Smooth muscle cell (in vitro differentiated cells): Measurements from ENCODE around the gene AGBL1. TPM values are rescaled to one million over a fixed set of nuclear protein-coding genes. Genes with fewer than 3 reads are reported as not detected.

Experiments
- DNase-seq: peaks from one replicate; lab custom pipeline; 2025; ENCODE audit not compliant: unreplicated experiment; lab: John Stamatoyannopoulos, UW
- H2AFZ ChIP-seq: fragments of 200-600 bp; sonication (generic); 2 replicates; pipeline ENCODE4 v1.6.0; 2016; ENCODE audit warnings: antibody characterized with exemption, low read depth, mild to moderate bottlenecking
- H3F3A ChIP-seq: fragments of 200-600 bp; sonication (generic); 2 replicates; pipeline ENCODE4 v1.6.0; 2017; ENCODE audit warnings: antibody characterized with exemption, low read depth
- H3K27ac ChIP-seq: fragments of 200-600 bp; sonication (generic); 2 replicates; pipeline ENCODE4 v1.5.1; 2016; ENCODE audit warnings: low read depth, mild to moderate bottlenecking
- H3K27me3 ChIP-seq: fragments of 200-600 bp; sonication (generic); 2 replicates; pipeline ENCODE4 v1.6.1; 2016; ENCODE audit warnings: low read depth, mild to moderate bottlenecking
- H3K36me3 ChIP-seq: fragments of 200-600 bp; sonication (generic); 2 replicates; pipeline ENCODE4 v1.5.1; 2016; ENCODE audit warnings: low read depth
- H3K4me1 ChIP-seq: fragments of 200-600 bp; sonication (generic); 2 replicates; pipeline ENCODE4 v1.5.1; 2016; ENCODE audit warnings: low read depth
- H3K4me2 ChIP-seq: fragments of 200-600 bp; sonication (generic); 2 replicates; pipeline ENCODE4 v1.6.0; 2016; ENCODE audit warnings: mild to moderate bottlenecking
- H3K4me3 ChIP-seq: fragments of 200-600 bp; sonication (generic); 2 replicates; pipeline ENCODE4 v1.5.1; 2016; ENCODE audit warnings: mild to moderate bottlenecking
- H3K79me2 ChIP-seq: fragments of 200-600 bp; sonication (generic); 2 replicates; pipeline ENCODE4 v1.6.0; 2016; ENCODE audit warnings: low read depth, mild to moderate bottlenecking
- H3K9ac ChIP-seq: fragments of 200-600 bp; sonication (generic); 2 replicates; pipeline ENCODE4 v1.6.0; 2016; ENCODE audit warnings: low read depth
- H3K9me3 ChIP-seq: fragments of 200-600 bp; sonication (generic); replicated peaks from 2 replicates; pipeline ENCODE4 v1.5.1; 2016; ENCODE audit warnings: low read depth
- H4K20me1 ChIP-seq: fragments of 200-600 bp; sonication (generic); 2 replicates; pipeline ENCODE4 v1.6.0; 2016; ENCODE audit warnings: low read depth
- WGBS: methylation state at CpG from one replicate; pipeline ENCODE4 v1.1.7; 2016; ENCODE audit warnings: low lambda C conversion rate; 5-methylcytosine and 5-hydroxymethylcytosine counted together
- polyA plus RNA-seq: library from polyadenylated mRNA; unstranded; fragments of >200 nt; fragmentation: Nextera tagmentation; extraction: Ambion mirVana; gene quantifications from 2 replicates; pipeline ENCODE4 v1.2.1, GENCODE V29; 2016
- total RNA-seq: library from RNA; depleted of rRNA; stranded (reverse); fragments of >200 nt; gene quantifications from 2 replicates; pipeline ENCODE4 v1.2.3, GENCODE V29; 2014
- TF ChIP-seq, protein P1 (sequence below): fragments of 200-600 bp; sonication (generic); IDR thresholded peaks from 2 replicates; pipeline ENCODE4 v1.5.1; 2017; ENCODE audit warnings: borderline replicate concordance, mild to moderate bottlenecking, antibody characterized with exemption; ENCODE audit not compliant: insufficient read depth, poor library complexity, severe bottlenecking

The AGBL1 gene
- total and polyA plus RNA-seq, 2 experiments from 2014 or later, result not detected

- no peak overlapping the region for H2AFZ ChIP-seq
- no peaks in the 10 kb centered on the region for H3K79me2 ChIP-seq
- no peak for DNase-seq
- no peak overlapping the region for H3K27ac ChIP-seq
- WGBS, result 88% methylated on average over 1 of the region's 1 CpG
- no peaks in the 10 kb centered on the region for H3F3A ChIP-seq
- no peaks in the 10 kb centered on the region for H3K4me1 ChIP-seq
- H4K20me1 ChIP-seq, result no peaks in the 10 kb centered on the region
- no peak overlapping the region for H3K4me3 ChIP-seq
- TF ChIP-seq, protein P1, sequence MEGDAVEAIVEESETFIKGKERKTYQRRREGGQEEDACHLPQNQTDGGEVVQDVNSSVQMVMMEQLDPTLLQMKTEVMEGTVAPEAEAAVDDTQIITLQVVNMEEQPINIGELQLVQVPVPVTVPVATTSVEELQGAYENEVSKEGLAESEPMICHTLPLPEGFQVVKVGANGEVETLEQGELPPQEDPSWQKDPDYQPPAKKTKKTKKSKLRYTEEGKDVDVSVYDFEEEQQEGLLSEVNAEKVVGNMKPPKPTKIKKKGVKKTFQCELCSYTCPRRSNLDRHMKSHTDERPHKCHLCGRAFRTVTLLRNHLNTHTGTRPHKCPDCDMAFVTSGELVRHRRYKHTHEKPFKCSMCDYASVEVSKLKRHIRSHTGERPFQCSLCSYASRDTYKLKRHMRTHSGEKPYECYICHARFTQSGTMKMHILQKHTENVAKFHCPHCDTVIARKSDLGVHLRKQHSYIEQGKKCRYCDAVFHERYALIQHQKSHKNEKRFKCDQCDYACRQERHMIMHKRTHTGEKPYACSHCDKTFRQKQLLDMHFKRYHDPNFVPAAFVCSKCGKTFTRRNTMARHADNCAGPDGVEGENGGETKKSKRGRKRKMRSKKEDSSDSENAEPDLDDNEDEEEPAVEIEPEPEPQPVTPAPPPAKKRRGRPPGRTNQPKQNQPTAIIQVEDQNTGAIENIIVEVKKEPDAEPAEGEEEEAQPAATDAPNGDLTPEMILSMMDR, result no peak
- H3K9me3 ChIP-seq, result no peaks in the 10 kb centered on the region
- H3K9ac ChIP-seq, result no peak overlapping the region
- no peak overlapping the region for H3K4me2 ChIP-seq
- no peaks in the 10 kb centered on the region for H3K36me3 ChIP-seq
- no peaks in the 10 kb centered on the region for H3K27me3 ChIP-seq
These were observed 461.9 kb downstream of the AGBL1 start for GRCh38 chr15:86541540-86541939.

GRCh38 chr15:86550075-86550474 is 470.4 kb downstream of the AGBL1 start:
- Histone ChIP-seq H3K27ac (no peak overlapping the region), H3K9me3 (no peaks in the 10 kb centered on the region), H3K9ac (no peak overlapping the region), H3K36me3 (no peaks in the 10 kb centered on the region), H3K27me3 (no peaks in the 10 kb centered on the region), H3F3A (no peaks in the 10 kb centered on the region), H3K79me2 (no peaks in the 10 kb centered on the region), H4K20me1 (no peaks in the 10 kb centered on the region), H3K4me1 (no peaks in the 10 kb centered on the region), H2AFZ (no peak overlapping the region), H3K4me3 (no peak overlapping the region), H3K4me2 (no peak overlapping the region)
- WGBS, result 95% methylated on average over 1 of the region's 1 CpG
- DNase-seq, result no peak
- TF ChIP-seq, protein P1, result no peak

DNA sequence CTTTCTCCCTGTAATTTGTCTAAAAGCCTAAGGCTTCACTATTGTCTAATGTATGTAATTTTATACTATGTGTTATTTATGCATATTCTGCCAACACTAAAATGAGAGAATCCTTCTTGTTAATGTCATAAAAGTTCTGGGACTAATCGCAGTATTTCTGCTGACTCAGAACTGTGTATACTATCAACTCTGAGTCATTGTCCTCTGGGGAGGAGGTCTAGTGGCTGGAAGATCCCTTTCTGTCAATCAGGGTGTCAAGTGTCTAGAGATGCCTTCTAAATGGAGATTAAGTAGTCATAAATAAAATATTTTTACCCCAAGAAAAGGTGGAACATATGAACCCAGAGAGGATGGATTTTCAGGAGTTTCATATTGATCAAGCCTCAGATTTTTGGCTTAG is 473.4 kb downstream of the AGBL1 start:
- Histone ChIP-seq H3K27ac (no peak overlapping the region), H3K4me3 (no peak overlapping the region), H3K4me2 (no peak overlapping the region)

DNA sequence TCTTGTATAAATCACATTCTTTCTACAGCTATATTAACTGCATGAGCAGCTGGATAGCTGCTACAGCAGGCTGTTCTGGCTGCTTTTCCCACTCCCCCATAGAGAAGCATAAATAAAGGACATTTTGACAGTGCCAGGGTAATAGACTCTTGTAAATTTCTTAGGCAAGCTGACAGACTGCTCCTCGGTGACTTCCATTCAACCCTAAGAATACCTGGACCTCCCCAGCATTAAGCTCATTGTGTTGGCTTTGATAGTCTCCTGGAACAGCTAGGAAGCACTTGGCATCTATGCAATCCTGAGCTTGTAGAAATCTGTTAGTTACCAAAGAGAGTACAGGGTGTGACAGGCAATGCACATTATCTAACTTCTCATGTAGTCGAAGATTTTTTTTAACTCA is 475.4 kb downstream of the AGBL1 start:
- H4K20me1 ChIP-seq, result no peaks in the 10 kb centered on the region
- 83% methylated on average over 2 of the region's 2 CpGs for WGBS

More for the DNA sequence above, 473.4 kb downstream of the AGBL1 start:
- Histone ChIP-seq H3F3A (no peaks in the 10 kb centered on the region), H4K20me1 (no peaks in the 10 kb centered on the region), H3K27me3 (no peaks in the 10 kb centered on the region), H3K4me1 (peaks cover 8% of the 10 kb centered on the region), H2AFZ (no peak overlapping the region), H3K9ac (no peak overlapping the region), H3K36me3 (no peaks in the 10 kb centered on the region), H3K79me2 (no peaks in the 10 kb centered on the region), H3K9me3 (no peaks in the 10 kb centered on the region)
- no peak for DNase-seq
- TF ChIP-seq, protein P1, result no peak
- WGBS, result 9% methylated on average over 1 of the region's 1 CpG

More for the DNA sequence above, 475.4 kb downstream of the AGBL1 start:
- Histone ChIP-seq H3K27me3 (no peaks in the 10 kb centered on the region), H2AFZ (no peak overlapping the region), H3K27ac (no peak overlapping the region), H3F3A (no peaks in the 10 kb centered on the region), H3K9me3 (no peaks in the 10 kb centered on the region), H3K9ac (no peak overlapping the region), H3K4me3 (no peak overlapping the region), H3K4me2 (no peak overlapping the region), H3K36me3 (no peaks in the 10 kb centered on the region), H3K79me2 (no peaks in the 10 kb centered on the region), H3K4me1 (peaks cover 17% of the 10 kb centered on the region)
- TF ChIP-seq, protein P1, result no peak
- no peak for DNase-seq
